ENCODE measurements around the gene INSIG1.

GRCh38 chr7:155255621-155256020 is 42.1 kb upstream of the INSIG1 start:
- TF ChIP-seq CTCF (conservative IDR thresholded peaks at IDR 0.05 in 1 of 2, IDR thresholded peaks at IDR 0.05 in 1 of 2; ENCODE audit: extremely low read depth in 1 of 2, insufficient read depth in 1 of 2, low read depth in 1 of 2, low read length in 2 of 2): no peak
- TF ChIP-seq EZH2 (IDR thresholded peaks at IDR 0.05; ENCODE audit: borderline replicate concordance, low read length): no peak

Measured in mammary epithelial cell (primary cell).